ENCODE results near the gene SFMBT2.
"Not testable (repeated sequence)": the region's sequence is repeated elsewhere in the genome, so short reads cannot be mapped to it uniquely, and the experiment has no call there.

SFMBT2 gene

DNA sequence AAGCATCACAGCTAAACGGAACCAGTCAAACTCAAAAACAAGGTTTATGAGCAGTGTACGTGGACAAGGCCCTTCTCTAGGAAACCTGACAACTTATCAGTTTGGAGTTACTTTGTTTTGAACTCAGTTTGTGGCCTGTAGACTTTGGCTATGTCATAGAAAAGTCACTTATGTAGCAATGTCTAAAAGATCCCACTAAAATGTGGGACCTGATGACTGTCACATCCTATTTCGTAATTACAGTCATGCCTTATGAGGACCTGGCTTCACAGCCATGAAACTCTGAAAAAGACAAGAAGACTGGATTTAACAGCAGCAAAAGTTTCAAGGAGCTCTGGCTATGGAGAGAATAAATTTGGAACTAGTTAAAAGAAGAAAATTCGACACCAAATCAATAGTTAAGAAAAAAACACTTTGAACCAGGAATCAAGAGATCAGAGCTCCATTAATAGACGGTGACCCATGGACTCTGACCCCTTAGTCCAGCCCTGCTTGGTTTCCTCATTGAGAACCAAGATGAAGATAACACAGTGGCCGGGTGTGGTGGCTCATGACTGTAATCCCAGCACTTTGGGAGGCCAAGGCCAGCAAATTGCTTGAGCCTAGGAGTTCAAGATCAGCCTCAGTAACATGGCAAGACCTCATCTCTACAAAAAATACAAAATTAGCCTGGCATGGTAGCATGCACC is 204.3 kb downstream of the SFMBT2 start:
- DNase-seq = no peak

DNA sequence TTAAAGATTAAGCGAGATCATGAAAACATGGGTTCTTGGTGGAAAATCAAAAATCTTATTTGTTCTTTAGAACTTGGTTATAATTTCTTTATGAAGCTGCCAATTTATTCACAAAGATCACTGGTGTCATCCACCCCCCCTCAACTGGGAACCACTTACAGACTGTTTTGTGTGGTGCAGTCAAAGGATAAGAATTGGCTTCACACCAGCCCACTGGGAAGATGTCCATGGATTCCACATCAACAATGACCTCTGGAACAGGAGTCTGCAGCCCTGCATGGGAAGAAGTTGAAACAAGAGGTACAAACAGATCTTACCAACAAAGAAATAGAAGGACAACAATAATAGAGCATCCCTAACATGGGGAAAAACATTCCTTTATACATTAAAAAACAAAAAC is 205.2 kb downstream of the SFMBT2 start:
- DNase-seq = no peak

DNA sequence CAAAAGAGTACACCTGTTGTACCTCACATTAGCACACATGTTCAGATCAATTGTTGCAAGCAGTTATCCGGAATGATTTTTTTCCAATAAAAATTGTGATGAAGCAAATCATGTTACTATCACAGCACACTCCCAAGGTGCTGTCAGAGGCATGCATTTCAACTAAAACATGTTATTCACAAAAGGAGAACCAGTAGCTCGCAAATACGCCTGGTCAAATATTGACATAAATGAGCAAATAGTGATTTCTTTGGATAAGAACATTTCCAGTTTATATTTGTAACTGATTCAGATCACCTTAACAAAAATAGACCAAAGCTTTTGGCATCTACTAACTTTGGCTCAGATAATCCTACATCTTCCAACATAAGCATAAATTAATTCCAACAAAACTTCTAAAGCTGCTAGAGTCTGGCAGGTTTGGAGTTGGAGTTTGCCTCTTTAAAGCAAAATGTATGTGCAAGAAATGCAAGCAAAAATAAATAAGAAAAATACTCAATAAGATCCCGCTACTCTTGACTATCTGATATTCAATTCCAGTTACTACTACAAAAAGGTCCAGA is 208.0 kb downstream of the SFMBT2 start:
- DNase-seq = no peak

DNA sequence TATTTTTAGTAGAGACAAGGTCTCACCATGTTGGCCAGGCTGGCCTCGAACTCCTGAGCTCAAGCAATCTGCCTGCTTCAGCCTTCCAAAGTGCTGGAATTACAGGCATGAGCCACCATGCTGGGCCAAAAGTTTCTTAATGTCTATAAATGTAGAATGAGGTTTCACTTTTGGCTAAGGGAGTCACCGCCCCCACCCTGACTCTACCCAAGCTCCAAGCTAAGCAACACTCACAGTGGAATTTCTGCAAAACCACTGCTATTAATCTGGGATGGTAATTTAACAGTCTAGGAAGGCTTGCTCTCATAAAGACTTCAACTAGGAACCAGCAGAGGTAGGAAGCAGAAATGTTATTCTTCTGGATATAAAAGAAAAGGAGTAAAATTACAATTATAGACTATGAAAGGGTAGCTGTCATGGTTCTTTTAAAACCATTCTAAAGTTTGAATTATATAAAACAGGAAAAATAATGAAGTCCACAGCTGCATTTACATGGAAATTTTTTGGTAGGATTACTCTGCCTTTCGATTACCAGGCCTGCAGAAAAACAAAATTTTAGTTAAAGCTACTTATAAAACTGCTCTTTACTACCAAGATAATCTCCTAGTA is 211.6 kb downstream of the SFMBT2 start:
- no peak for DNase-seq

DNA sequence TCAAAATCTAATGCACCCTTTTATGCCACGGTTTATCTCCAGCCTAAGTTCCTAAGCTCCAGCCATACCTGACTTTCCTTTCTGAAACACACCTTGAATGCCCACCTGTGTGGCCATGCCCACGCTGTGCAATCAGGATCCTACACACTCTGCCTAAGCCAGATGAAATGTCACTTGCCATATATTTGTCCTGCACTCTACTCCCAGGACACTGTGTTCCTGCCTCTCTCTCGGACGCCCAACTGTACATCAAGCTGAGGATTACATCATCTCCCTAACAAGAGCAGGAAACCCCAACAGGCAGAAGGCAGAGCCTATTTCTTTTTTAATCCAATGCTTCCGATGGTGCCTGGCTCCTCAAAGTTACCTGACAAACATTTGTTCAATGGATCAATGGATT is 214.6 kb downstream of the SFMBT2 start:
- no peak for DNase-seq

DNA sequence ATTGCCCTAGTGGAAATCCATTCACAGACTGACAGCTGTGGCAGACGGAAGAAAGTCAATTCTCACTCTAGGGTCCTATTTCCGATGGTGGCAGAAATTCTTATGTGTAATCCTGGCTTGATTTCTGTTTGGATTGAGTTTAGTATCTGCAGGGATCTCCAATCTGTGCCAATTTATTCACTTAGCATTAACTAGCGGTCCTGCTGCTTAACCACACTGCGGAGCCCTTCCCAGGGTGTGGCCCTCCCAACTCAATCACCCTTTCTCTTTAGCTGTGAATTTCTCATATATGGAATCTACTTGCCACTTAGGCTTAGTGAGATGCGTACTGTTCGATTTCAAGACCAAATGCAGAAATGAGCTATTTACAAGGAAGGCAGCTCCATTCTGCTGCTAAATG is 215.7 kb downstream of the SFMBT2 start:
- DNase-seq = no peak

DNA sequence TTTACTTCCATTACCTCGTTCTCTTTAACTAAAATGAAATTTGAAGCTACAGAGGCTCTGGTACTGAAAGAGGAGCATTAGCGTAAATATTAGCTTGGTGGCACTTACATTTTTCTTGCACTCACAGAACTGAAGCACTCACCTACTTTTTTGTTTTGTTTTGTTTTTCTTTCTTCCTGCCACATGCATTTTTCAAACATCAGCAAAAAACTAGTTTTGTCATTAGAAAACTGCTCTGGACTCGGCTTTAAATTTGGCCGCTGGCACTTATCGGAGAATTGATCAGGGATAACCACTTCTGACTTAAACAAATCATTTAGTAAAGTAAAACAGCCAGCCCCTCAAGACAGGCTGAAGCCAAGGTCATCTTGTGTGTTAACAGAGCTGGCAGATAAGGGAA is 216.3 kb downstream of the SFMBT2 start:
- no peak for DNase-seq

DNA sequence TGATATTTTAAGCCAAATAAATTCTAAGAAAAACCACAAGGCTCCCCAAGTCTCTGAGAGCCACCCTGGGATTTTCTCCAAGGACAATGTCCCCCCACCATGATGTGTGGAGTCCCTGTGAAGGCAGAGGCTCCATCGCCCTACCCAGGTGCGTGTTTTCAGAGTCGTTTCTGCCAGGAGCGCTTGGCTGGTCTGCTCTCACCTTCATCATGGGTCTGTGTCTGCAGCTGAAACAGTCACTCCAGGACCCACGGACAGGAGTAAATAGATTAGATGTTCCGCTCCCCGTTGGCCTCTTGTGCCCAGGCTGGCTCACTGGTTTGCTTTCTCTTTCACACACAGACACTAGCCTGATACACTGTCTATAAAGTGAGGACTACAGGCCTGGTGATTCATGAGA is 217.5 kb downstream of the SFMBT2 start:
- no peak for DNase-seq

DNA sequence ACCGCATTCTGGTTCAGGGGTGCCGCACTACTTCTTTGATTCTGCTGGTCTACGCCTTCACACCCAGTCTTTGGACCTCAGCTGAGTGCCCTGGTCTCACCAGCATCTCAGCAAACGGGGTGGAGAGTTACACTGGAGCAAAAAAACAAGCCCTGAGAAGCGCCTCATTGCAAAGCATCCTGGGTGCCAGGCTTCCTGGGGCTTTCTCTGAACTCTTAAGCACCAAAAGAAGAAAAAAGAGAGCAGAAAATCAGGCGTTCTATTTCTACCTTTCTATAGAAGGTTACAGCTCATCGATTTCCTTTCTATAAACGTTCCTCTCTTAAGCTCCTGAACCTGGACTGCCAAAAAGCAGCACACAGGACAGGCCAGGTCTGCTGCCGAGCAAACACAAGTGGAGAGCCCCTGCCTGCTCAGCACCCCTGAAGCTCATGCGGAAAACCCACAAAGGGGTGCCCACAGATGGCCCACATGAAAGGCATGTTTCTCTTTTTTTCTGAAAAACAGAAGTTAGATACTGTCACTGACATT is 217.9 kb downstream of the SFMBT2 start:
- DNase-seq = no peak

DNA sequence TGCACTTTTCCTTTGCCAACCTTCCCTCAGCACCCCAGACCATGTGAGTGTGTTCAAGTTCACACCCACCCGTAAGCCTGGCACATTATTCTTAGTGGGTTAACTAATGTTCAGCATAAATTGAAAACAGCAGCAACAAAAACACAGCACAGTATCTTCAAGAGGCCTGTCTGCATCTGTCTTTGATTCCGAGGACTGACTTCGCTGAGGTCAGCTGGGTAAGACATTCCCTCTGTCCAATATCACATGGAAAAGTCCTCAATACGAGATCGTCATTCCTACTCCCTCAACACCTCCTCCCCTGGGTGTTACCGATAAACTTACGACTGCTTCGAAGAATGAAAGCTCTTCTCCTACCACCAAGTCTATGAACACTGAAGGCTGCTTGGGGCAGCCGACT is 218.8 kb downstream of the SFMBT2 start:
- DNase-seq = no peak

DNA sequence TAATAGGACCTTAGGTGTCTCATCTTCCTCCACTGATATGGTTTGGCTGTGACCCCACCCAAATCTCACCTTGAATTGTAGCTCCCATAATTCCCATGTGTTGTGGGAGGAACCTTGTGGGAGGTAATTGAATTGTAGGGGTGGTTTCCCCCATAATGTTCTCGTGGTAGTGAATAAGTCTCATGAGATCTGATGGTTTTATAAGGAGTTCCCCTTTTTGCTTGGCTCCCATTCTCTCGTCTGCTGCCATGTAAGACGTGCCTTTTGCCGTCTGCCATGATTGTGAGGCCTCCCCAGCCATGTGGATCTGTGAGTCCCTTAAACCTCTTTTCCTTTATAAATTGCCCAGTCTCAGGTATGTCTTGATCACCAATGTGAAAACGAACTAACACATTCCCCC is 220.1 kb downstream of the SFMBT2 start:
- not testable (repeated sequence) for DNase-seq

DNA sequence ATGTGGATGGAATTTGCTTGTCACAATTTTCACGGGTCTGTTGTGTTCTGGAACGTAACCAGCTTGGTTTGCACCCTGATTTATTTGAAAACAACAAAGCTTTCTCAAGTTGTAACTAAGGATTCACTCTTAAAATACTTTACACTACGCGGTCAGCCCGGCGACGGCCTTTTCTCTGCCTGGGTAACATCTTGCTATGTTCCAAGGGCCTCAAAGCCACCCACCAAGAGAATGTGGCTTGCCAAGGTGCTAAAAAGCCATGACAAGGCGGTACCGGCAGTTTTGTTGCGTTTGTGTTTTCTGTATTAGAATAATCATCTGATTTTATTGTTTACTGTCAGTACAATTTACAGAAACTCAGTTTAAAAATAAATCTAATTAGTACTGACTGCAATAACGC is 220.9 kb downstream of the SFMBT2 start:
- no peak for DNase-seq

DNA sequence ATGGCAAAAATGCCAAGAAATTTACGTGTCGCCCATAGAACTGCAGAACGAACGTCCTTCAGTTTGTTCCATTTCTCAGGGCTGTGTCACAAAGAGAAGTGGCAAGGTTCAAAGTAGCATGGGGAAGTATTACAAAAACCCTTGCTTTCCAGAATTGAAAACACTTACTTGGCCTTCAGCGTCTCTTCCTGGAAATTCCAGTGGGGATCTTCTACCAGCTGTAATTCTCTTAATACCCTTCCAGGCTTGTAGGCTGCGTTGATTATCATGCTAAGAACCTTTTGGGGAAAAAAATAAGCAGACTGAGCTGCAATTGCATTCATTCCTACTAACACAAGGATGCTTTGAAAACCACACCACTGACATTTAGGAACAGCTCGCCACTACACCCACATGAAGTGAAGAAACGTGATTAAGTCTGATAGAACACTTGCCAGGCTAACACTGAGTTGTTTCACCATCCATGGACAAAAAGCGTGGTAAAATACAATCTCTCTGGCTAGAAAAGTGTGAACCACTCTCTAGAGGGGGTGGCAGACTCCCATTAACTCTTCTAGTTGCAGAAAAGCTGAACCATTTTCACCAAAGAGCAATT is 222.3 kb downstream of the SFMBT2 start:
- no peak for DNase-seq

DNA sequence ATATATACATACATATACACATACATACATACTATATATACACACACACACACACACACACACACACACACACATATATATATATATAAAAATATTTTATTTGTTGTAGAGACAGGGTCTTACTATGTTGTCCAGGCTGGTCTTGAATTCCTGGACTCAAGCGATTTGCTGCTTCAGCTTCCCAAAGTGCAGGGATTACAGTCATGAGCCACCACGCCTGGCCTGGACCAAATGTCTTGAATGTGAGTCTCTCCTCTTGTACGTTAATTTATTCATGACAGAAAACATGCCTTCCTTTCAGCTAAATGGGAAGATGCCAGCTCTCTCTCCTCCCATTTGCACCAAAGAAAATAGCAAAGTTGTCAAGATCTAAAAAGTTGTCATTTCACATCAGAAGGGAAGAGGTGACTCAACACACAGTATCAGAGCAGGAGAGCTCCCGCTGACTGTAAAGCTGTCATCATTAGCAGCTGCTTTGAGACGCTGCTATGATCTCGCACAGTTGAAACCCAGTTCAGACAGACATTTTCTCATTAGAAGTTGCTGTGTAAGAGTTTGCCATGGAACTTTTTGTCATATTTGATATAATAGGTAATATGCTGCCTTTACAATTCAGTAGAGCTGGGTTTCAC is 224.3 kb downstream of the SFMBT2 start:
- no peak for DNase-seq

DNA sequence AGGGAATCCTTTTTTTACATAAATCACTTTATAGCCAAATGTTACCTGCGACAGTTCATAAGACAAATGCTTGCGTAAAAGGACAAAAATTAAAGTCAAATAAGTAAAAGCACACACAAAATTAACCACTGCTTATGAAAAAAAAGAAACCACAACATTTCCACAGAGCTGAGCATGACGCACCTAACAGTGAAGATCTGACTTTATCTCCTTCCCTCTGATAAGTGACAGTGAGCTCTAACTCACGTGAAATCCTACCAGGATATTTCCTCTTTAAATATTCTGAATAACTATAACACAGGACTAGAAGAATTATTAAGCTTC is 225.5 kb downstream of the SFMBT2 start:
- no peak for DNase-seq

DNA sequence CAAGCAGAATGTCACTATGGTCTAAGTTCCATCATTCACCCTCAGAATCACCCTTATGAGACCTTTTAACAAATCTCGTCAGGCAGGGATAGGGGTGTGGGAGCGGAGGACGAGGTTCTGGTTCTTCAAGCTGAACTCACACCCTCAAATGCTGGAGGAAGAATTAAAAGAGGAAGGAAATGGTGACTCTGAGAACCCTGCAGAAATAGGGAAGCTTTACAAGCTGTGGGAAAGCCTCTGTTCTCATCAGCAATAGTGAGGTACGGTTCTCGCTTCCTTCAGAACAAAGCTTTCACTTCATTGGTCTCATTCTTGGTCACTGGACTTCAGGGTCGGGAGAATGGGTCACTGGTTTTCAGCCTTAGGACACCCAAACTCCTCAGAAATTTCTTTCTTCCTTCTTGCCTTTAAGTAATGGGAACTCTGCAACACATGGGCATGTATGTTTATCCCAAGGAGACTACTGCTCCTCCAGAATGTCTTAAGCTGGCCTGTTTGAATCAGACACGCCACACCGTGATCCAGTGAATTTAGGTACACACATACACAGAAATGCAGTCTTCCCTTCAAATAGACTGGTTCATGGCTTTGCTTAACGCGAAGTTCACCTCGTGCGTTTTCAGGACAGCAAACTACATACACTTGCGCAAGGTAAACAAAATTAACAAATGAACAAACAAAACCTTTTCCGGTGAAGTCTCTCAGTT is 226.0 kb downstream of the SFMBT2 start:
- no peak for DNase-seq

DNA sequence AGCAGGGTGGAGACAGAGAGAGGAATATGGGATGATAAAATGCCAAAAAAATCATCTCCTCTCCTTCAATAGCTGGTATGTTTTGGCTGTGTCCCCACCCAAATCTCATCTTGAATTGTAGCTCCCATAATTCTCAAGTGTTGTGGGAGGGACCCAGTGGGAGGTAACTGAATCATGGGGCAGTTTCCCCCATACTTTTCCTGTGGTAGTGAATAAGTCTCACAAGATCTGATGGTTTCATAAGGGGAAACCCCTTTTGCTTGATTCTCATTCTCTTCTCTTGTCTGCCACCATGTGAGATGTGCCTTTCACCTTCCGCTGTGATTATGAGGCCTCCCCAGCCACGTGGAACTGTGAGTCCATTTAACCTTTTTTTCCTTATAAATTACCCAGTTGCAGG is 226.7 kb downstream of the SFMBT2 start:
- not testable (repeated sequence) for DNase-seq

DNA sequence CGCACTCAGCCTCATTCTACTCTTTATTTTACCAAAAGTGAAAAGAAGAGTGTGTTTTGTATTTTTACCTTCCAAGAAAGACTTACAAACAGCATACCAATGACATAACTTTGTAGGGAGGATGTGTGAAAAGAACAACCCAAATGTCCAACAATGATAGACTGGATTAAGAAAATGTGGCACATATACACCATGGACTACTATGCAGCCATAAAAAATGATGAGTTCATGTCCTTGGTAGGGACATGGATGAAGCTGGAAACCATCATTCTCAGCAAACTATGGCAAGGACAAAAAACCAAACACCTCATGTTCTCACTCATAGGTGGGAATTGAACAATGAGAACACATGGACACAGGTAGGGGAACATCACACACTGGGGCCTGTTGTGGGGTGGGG is 228.5 kb downstream of the SFMBT2 start:
- not testable (repeated sequence) for DNase-seq

DNA sequence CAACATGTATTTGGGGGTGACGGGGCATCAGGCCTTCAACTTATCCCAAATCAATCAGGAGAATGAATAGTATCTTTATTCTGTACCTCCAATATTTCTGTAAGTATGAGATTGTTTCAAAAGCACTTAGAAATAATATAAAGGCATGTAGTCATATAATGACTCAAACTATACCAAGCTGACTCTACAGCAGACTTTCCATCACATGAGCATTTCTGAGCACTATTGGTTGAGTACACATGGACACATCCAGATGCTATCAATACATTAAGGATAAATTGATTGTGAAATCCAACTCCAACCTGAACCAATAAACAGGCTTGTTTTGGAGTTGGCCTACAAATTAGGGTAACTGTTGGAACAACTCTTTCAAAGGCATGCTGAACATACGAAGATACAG is 229.4 kb downstream of the SFMBT2 start:
- DNase-seq = no peak

DNA sequence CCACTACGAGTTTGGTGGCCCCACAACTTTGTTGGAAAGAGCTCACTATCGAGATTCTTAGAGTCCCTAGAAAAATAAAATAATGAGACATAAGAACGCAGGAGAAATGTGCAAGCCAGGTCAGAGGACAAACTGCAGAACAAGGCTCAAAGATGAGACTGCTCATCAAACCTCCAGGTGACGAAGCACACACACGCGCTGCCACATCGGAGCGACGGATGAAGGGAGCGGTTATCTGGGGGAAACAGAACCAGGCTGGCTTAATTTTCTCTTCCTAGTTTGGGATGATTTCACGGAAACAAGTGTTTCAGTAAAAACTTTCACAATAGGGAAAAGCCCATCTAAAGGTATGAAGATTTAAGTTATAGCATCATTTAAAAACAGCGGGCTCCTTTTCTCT is 231.3 kb downstream of the SFMBT2 start:
- DNase-seq = no peak

DNA sequence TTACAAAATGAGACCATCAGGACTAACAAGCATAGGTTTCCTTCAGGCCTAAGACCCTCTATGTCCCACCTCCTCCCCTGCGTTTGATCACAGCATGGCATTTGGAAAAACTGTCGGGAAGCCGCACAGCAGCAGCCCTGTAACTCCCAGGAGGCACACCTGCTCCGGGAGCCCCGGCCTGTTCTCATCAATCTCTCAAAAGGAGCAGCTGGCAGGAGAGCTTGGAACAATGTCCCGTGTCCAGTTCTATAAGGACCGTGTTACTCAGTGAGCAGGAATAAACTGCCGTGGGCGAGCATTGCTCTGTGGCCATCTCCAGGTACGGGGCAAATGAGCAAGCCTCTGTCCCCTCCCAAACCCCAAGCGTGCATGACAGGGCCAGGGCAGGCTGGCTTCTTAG is 236.9 kb downstream of the SFMBT2 start:
- no peak for DNase-seq

DNA sequence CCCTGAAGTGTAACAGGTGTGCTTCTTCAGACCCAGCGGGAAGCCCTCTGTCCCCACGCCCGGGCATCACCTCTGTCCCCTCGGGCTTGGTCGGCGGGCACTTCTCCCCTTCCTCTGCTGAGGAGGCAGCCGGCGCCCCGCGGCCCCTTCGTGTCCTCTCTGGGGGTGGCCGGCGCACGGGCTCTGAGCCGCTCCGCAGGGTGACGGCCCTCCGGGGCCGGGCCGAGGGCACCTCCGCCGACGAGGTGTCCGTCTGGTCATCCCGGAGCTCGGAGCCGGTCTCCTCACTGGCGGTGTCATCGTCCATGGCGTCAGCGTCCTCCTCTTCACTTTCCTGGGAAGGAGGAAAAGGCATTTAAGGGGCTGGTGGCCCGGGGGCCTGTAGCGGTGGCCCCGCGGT is 239.0 kb downstream of the SFMBT2 start:
- DNase-seq = no peak

All from NCI-H1694 (cell line).